SK-N-SH (cell line): ENCODE results near the gene CDK6. TPM values are rescaled to one million over a fixed set of nuclear protein-coding genes. Genes with fewer than 3 reads are reported as not detected.

Experiments
- CTCF ChIA-PET: fragments of 300-600, 350-600 bp; formaldehyde crosslinking; extraction: SDS; loops from one replicate; lab custom pipeline; 2021; lab: Yijun Ruan, JAX
- POLR2A ChIA-PET: fragments of 350-600 bp; sonication (Branson Sonifier 250); formaldehyde crosslinking; extraction: SDS; loops from one replicate; lab custom pipeline; 2020; ENCODE audit warnings: antibody characterized with exemption, inconsistent platforms; lab: Yijun Ruan, JAX
- DNase-seq: peaks from one replicate; pipeline ENCODE4 v3.0.0; 2012
- H2AFZ ChIP-seq: fragments of 200-600 bp; sonication (generic); 2 replicates; pipeline ENCODE4 v1.8.1; 2016; ENCODE audit warnings: antibody characterized with exemption, mild to moderate bottlenecking, low read depth
- H3F3A ChIP-seq: fragments of 200-600 bp; sonication (generic); replicated peaks from 2 replicates; pipeline ENCODE3; 2016; ENCODE audit warnings: antibody characterized with exemption, mild to moderate bottlenecking; ENCODE audit not compliant: insufficient read depth
- H3K27ac ChIP-seq, 2 experiments: fragments of 200-500 bp in 1 of 2; fragments of 200-600 bp in 1 of 2; sonication (Bioruptor generic) in 1 of 2; sonication (generic), shearing (Covaris generic) in 1 of 2; 2 replicates each; pipeline versions ENCODE4 v1.5.1 to v1.6.1; 2014 to 2016; ENCODE audit warnings: low read depth in 2 of 2, inconsistent platforms in 1 of 2, low read length in 1 of 2, mild to moderate bottlenecking in 1 of 2, mixed read lengths in 1 of 2
- H3K27me3 ChIP-seq: fragments of 200-600 bp; sonication (generic), shearing (Covaris generic); 2 replicates; pipeline ENCODE4 v1.6.1; 2016; ENCODE audit warnings: mixed run types; ENCODE audit not compliant: insufficient read depth
- H3K36me3 ChIP-seq, 2 experiments: fragments of 200-500 bp in 1 of 2; fragments of 200-600 bp in 1 of 2; sonication (Bioruptor generic) in 1 of 2; sonication (generic) in 1 of 2; replicated peaks in 1 of 2; 2 replicates each; pipeline versions ENCODE3 to v1.5.1; 2014 to 2016; ENCODE audit warnings: low read length in 1 of 2, mild to moderate bottlenecking in 1 of 2; ENCODE audit not compliant: insufficient read depth in 2 of 2, control insufficient read depth in 1 of 2
- H3K4me1 ChIP-seq, 2 experiments: fragments of 200-500 bp in 1 of 2; fragments of 200-600 bp in 1 of 2; sonication (Bioruptor generic) in 1 of 2; sonication (generic), shearing (Covaris generic) in 1 of 2; 2 replicates each; pipeline versions ENCODE4 v1.5.1 to v1.6.1; 2014 to 2016; ENCODE audit warnings: low read depth in 1 of 2, low read length in 1 of 2, mixed run types in 1 of 2; ENCODE audit not compliant: insufficient read depth in 2 of 2, control insufficient read depth in 1 of 2
- H3K4me2 ChIP-seq: fragments of 200-600 bp; sonication (generic), shearing (Covaris generic); 2 replicates; pipeline ENCODE4 v1.6.1; 2017; ENCODE audit warnings: mixed run types
- H3K4me3 ChIP-seq, 2 experiments: fragments of 200-500 bp in 1 of 2; fragments of 200-600 bp in 1 of 2; sonication (Bioruptor generic) in 1 of 2; sonication (generic), shearing (Covaris generic) in 1 of 2; 2 replicates each; pipeline versions ENCODE4 v1.5.1 to v1.8.1; 2014 to 2016; ENCODE audit warnings: low read depth in 2 of 2, inconsistent platforms in 1 of 2, low read length in 1 of 2, mild to moderate bottlenecking in 1 of 2, mixed read lengths in 1 of 2, moderate library complexity in 1 of 2
- H3K79me2 ChIP-seq: fragments of 200-600 bp; sonication (generic); 2 replicates; pipeline ENCODE4 v1.8.1; 2017; ENCODE audit warnings: mild to moderate bottlenecking; ENCODE audit not compliant: insufficient read depth
- H3K9ac ChIP-seq: fragments of 200-600 bp; sonication (generic); 2 replicates; pipeline ENCODE4 v1.6.1; 2017; ENCODE audit warnings: mixed run types
- H3K9me2 ChIP-seq: fragments of 200-600 bp; sonication (generic); 2 replicates; pipeline ENCODE4 v1.6.1; 2017; ENCODE audit warnings: mixed run types
- H3K9me3 ChIP-seq: fragments of 200-600 bp; sonication (generic); 2 replicates; pipeline ENCODE4 v1.6.1; 2017; ENCODE audit warnings: mixed run types, mild to moderate bottlenecking, moderate library complexity
- H4K20me1 ChIP-seq: fragments of 200-600 bp; sonication (generic); 2 replicates; pipeline ENCODE4 v1.6.1; 2017; ENCODE audit warnings: mild to moderate bottlenecking, mixed run types; ENCODE audit not compliant: insufficient read depth
- ELF1 ChIP-seq: IDR thresholded peaks from 2 replicates; pipeline ENCODE4 v1.4.0; 2012
- EP300 ChIP-seq, 2 experiments: IDR thresholded peaks; 2 replicates each; pipeline versions ENCODE4 v1.4.0 to v1.6.1; 2012; ENCODE audit warnings: borderline replicate concordance in 1 of 2, low read depth in 1 of 2, low read length in 1 of 2
- EZH2phosphoT487 ChIP-seq: fragments of 200-600 bp; sonication (generic); IDR thresholded peaks from 2 replicates; pipeline ENCODE4 v1.6.1; 2017; ENCODE audit warnings: low read depth, mixed run types, mild to moderate bottlenecking, antibody characterized with exemption, moderate library complexity, borderline replicate concordance
- FOSL2 ChIP-seq: IDR thresholded peaks from 2 replicates; pipeline ENCODE4 v1.4.0; 2012; ENCODE audit warnings: low read depth, mild to moderate bottlenecking, moderate library complexity, borderline replicate concordance
- FOXJ3 ChIP-seq: sonication (generic); formaldehyde crosslinking; IDR thresholded peaks from 2 replicates; pipeline ENCODE4 v1.5.1; 2020; ENCODE audit warnings: mild to moderate bottlenecking, missing genetic modification reagents
- JUND ChIP-seq: IDR thresholded peaks from 2 replicates; pipeline ENCODE4 v1.4.0; 2012
- MXI1 ChIP-seq: IDR thresholded peaks from 2 replicates; pipeline ENCODE4 v1.6.1; 2012; ENCODE audit warnings: mild to moderate bottlenecking, low read depth, low read length, improper control_type of control experiment
- NRF1 ChIP-seq: IDR thresholded peaks from 2 replicates; pipeline ENCODE4 v1.6.1; 2012; ENCODE audit warnings: low read depth, mild to moderate bottlenecking, low read length
- POLR2AphosphoS5 ChIP-seq: IDR thresholded peaks from 2 replicates; pipeline ENCODE4 v1.6.1; 2012; ENCODE audit warnings: low read depth, low read length
- RCOR1 ChIP-seq: fragments of 150-350 bp; IDR thresholded peaks from 2 replicates; pipeline ENCODE4 v1.6.1; 2017; ENCODE audit warnings: antibody characterized with exemption, low read length
- SIN3A ChIP-seq: IDR thresholded peaks from 2 replicates; pipeline ENCODE4 v1.6.1; 2012; ENCODE audit warnings: low read depth, mild to moderate bottlenecking, low read length, moderate library complexity, borderline replicate concordance
- SMC3 ChIP-seq: IDR thresholded peaks from 2 replicates; pipeline ENCODE4 v1.6.1; 2012; ENCODE audit warnings: low read depth, low read length, improper control_type of control experiment
- TAF1 ChIP-seq: IDR thresholded peaks from 2 replicates; pipeline ENCODE4 v1.6.1; 2012; ENCODE audit warnings: low read depth, mild to moderate bottlenecking, low read length, moderate library complexity, borderline replicate concordance
- TCF12 ChIP-seq: IDR thresholded peaks from 2 replicates; pipeline ENCODE4 v1.4.0; 2012
- YY1 ChIP-seq: IDR thresholded peaks from 2 replicates; pipeline ENCODE4 v1.4.0; 2012; ENCODE audit warnings: low read depth, mild to moderate bottlenecking
- WGBS: methylation state at CpG from one replicate; pipeline ENCODE4 v1.1.6; 2017; ENCODE audit warnings: low lambda C conversion rate; 5-methylcytosine and 5-hydroxymethylcytosine counted together
- polyA plus RNA-seq, 3 experiments: library from polyadenylated mRNA; depleted of rRNA; stranded (reverse); fragments of >200 nt; gene quantifications; 2 replicates each; pipeline ENCODE4 v1.2.3, GENCODE V29; 2012
- TF ChIP-seq, protein P1 (sequence below): IDR thresholded peaks from 2 replicates; pipeline ENCODE4 v1.4.0; 2012; ENCODE audit warnings: low read depth, borderline replicate concordance
- TF ChIP-seq, protein P2 (sequence below): fragments of 150-350 bp; IDR thresholded peaks from 2 replicates; pipeline ENCODE4 v1.6.1; 2017; ENCODE audit warnings: antibody characterized with exemption, low read length, low read depth, borderline replicate concordance
- TF ChIP-seq, protein P3 (sequence below): IDR thresholded peaks from 2 replicates; pipeline ENCODE4; 2012

CDK6 gene
- polyA plus RNA-seq, 1 of the 3 experiments (the other 2 are of a cell fraction) = 30.3 TPM

DNA sequence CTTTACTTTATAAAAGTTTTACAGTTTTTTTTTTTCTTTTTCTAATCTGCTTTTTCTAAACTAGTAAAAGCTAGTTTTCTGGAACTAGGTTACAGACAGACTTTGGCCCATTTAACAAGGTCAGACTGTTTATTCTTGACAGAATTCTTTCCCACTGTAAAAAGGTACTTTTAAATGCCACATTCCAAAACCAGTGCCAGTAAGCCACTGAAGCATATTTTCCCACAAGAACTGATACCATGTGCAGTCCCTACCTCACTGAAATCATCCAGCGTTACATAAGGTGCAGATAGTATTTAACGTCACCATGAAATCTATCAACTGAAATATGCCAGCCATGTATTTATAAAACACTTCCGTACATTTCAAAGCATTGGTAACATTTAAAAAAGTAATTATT, 121.6 kb downstream of the CDK6 start:
- ChIA-PET POLR2A (no interaction called here), CTCF (interaction anchor here (0.9 to 2.0 kb wide), 5 partner anchors 10 to 116 kb away, joined by 3 to 7 read pairs (median 4); no protein-coding TSS in a partner anchor)
- Histone ChIP-seq H2AFZ (no peak overlapping the region), H3K27ac (peak overlapping the region in 1 of 2 experiments; percentile 10; a peak in 3 of 4 replicates), H3K4me3 (no peak overlapping the region), H3K9ac (no peak overlapping the region), H3K4me2 (no peak overlapping the region), H3K79me2 (peaks cover 100% of the 10 kb centered on the region), H3K27me3 (no peaks in the 10 kb centered on the region), H3F3A (peaks cover 3% of the 10 kb centered on the region), H3K36me3 (peaks cover 28 to 62% of the 10 kb centered on the region in 2 experiments), H3K4me1 (peaks cover 3 to 7% of the 10 kb centered on the region in 2 experiments; a peak in 2 of 4 replicates), H4K20me1 (no peaks in the 10 kb centered on the region), H3K9me3 (no peaks in the 10 kb centered on the region), H3K9me2 (no peaks in the 10 kb centered on the region)
- no peak for TF ChIP-seq FOSL2
- TF ChIP-seq EZH2phosphoT487 = no peak
- DNase-seq = no peak
- 92% methylated on average over 3 of the region's 3 CpGs for WGBS

DNA sequence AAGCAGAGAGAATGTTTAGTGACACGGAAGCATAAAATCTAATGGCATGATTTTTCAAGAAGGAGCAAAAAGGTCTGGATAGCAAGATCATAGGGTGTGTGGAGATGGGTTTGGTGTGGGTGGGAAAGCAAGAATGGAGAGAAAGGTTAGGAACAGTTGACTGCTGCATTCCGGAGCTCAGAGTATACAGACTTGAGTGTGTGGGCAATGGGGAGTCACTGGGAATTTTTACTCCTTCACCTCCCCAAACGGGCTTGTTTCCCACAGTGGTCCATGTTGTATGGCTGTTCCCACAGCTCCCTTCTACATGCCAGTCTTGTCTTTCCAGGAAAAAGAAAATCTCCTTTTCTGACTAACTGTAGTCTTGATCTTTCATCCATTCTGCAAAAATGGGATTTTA, 122.1 kb downstream of the CDK6 start:
- Histone ChIP-seq H3K4me2 (no peak overlapping the region), H4K20me1 (no peaks in the 10 kb centered on the region), H2AFZ (no peak overlapping the region), H3K79me2 (peaks cover 98% of the 10 kb centered on the region), H3K4me3 (no peak overlapping the region), H3K27me3 (no peaks in the 10 kb centered on the region), H3K36me3 (peaks cover 26 to 59% of the 10 kb centered on the region in 2 experiments), H3K4me1 (peaks cover 3 to 7% of the 10 kb centered on the region in 2 experiments; a peak in 2 of 4 replicates), H3K9ac (no peak overlapping the region), H3K9me3 (no peaks in the 10 kb centered on the region), H3K27ac (peak overlapping the region; percentile 5 to 10; a peak in 3 of 4 replicates), H3K9me2 (no peaks in the 10 kb centered on the region), H3F3A (peaks cover 3% of the 10 kb centered on the region)
- 96% methylated on average over 3 of the region's 3 CpGs for WGBS
- DNase-seq = no peak
- ChIA-PET POLR2A (no interaction called here), CTCF (interaction anchor here (0.9 to 2.0 kb wide), 3 partner anchors 10 to 116 kb away, joined by 3 to 5 read pairs (median 4); no protein-coding TSS in a partner anchor)
- TF ChIP-seq, protein P1, sequence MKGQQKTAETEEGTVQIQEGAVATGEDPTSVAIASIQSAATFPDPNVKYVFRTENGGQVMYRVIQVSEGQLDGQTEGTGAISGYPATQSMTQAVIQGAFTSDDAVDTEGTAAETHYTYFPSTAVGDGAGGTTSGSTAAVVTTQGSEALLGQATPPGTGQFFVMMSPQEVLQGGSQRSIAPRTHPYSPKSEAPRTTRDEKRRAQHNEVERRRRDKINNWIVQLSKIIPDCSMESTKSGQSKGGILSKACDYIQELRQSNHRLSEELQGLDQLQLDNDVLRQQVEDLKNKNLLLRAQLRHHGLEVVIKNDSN = no peak
- TF ChIP-seq RCOR1 = no peak
- no peak for TF ChIP-seq MXI1
- no peak for TF ChIP-seq SIN3A
- no peak for TF ChIP-seq TAF1
- no peak for TF ChIP-seq NRF1
- no peak for TF ChIP-seq ELF1
- TF ChIP-seq EP300 (IDR thresholded peaks at IDR 0.05; ENCODE audit: borderline replicate concordance in 1 of 2, low read depth in 1 of 2, low read length in 1 of 2) = no peak
- TF ChIP-seq SMC3 = no peak
- no peak for TF ChIP-seq POLR2AphosphoS5
- TF ChIP-seq YY1 = no peak
- TF ChIP-seq, protein P2, sequence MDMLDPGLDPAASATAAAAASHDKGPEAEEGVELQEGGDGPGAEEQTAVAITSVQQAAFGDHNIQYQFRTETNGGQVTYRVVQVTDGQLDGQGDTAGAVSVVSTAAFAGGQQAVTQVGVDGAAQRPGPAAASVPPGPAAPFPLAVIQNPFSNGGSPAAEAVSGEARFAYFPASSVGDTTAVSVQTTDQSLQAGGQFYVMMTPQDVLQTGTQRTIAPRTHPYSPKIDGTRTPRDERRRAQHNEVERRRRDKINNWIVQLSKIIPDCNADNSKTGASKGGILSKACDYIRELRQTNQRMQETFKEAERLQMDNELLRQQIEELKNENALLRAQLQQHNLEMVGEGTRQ = no peak
- TF ChIP-seq, protein P3, sequence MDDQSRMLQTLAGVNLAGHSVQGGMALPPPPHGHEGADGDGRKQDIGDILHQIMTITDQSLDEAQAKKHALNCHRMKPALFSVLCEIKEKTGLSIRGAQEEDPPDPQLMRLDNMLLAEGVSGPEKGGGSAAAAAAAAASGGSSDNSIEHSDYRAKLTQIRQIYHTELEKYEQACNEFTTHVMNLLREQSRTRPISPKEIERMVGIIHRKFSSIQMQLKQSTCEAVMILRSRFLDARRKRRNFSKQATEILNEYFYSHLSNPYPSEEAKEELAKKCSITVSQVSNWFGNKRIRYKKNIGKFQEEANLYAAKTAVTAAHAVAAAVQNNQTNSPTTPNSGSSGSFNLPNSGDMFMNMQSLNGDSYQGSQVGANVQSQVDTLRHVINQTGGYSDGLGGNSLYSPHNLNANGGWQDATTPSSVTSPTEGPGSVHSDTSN = no peak
- no peak for TF ChIP-seq EZH2phosphoT487
- no peak for TF ChIP-seq FOXJ3
- TF ChIP-seq JUND = no peak
- TF ChIP-seq TCF12 = no peak
- TF ChIP-seq FOSL2 = no peak
